Measurements from ENCODE around the gene ACKR1. TPM values are rescaled to one million over a fixed set of nuclear protein-coding genes. Genes with fewer than 3 reads are reported as not detected.

Gene ACKR1
- total RNA-seq, 4 donors from 2014 or later: 128 to 363 (median 212) TPM

DNA sequence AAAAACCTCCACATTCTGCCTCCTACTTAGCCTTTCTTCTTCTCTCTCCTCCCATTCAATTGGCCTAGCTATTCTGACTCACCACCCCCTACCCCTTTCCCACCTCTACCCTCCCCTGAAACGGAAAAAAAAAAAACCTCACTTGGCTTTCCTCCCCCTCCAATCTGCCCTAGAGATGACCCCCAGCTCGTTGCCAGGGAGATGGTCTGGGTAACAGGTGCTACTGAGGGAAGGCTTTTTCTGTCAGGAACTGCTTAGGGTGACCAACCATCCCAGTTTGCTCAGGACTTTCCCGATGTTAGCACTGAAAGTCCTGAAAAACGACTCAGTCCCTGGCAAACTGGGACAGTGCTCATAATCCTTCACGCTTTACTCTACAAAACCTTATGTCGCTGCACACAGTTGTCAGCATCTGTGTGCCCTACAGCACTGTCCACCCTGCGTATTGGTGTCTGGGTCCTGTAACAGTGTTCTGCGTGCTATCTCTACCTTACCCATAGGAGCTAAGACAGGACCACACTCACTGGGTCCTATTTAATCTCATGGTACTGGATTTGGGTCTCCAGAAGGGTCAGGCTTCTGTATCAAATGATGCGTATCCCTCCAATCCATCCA, 41.0 kb upstream of the ACKR1 start:
- Histone ChIP-seq H3K4me3 (no peak overlapping the region), H3K4me1 (peaks cover 0 to 8% (median 1%) of the 10 kb centered on the region in 4 donors), H3K27me3 (peaks cover 0 to 5% of the 10 kb centered on the region in 2 donors), H3K9me3 (no peaks in the 10 kb centered on the region), H3K27ac (no peak overlapping the region), H3K36me3 (no peaks in the 10 kb centered on the region)
- DNase-seq (ENCODE audit: low spot score in 2 of 2): no peak
- TF ChIP-seq CTCF (IDR thresholded peaks at IDR 0.05): no peak
- no peak for TF ChIP-seq POLR2A (IDR thresholded peaks at IDR 0.05)
- TF ChIP-seq EP300 (IDR thresholded peaks at IDR 0.05): no peak
- WGBS, 2 donors: 66 to 70% methylated on average over 9 of the region's 9 CpGs

GRCh38 chr1:159168043-159168442, 36.6 kb upstream of the ACKR1 start:
- H3K36me3 ChIP-seq: no peaks in the 10 kb centered on the region
- no peak overlapping the region for H3K4me3 ChIP-seq
- TF ChIP-seq CTCF (IDR thresholded peaks at IDR 0.05): no peak
- TF ChIP-seq EP300 (IDR thresholded peaks at IDR 0.05): no peak
- no peak for TF ChIP-seq POLR2A (IDR thresholded peaks at IDR 0.05)
- no peak for DNase-seq (ENCODE audit: low spot score in 2 of 2)
- H3K27me3 ChIP-seq: peaks cover 0 to 30% of the 10 kb centered on the region in 2 donors
- H3K4me1 ChIP-seq: peaks cover 0 to 24% (median 2%) of the 10 kb centered on the region in 4 donors
- peak overlapping the region in 2 of 4 donors; percentile 4 to 38 for H3K27ac ChIP-seq
- H3K9me3 ChIP-seq: no peaks in the 10 kb centered on the region
- 34 to 53% methylated on average over 4 of the region's 4 CpGs for WGBS, 2 donors

- H3K9me3 ChIP-seq: no peaks in the 10 kb centered on the region
- no peaks in the 10 kb centered on the region for H3K36me3 ChIP-seq
- WGBS, 2 donors: 48 to 50% methylated on average over 5 of the region's 5 CpGs
- DNase-seq (ENCODE audit: low spot score in 2 of 2): no peak
- H3K4me3 ChIP-seq: peak overlapping the region in 1 of 4 donors; percentile 48
- TF ChIP-seq CTCF (IDR thresholded peaks at IDR 0.05): no peak
- TF ChIP-seq EP300 (IDR thresholded peaks at IDR 0.05): no peak
- no peak for TF ChIP-seq POLR2A (IDR thresholded peaks at IDR 0.05)
- peaks cover 0 to 46% (median 6%) of the 10 kb centered on the region in 4 donors for H3K4me1 ChIP-seq
- peaks cover 0 to 36% of the 10 kb centered on the region in 2 donors for H3K27me3 ChIP-seq
- peak overlapping the region in 3 of 4 donors; percentile 68 to 86 (median 80) for H3K27ac ChIP-seq
Observed at GRCh38 chr1:159170639-159171038, 34.0 kb upstream of the ACKR1 start.

- H3K27me3 ChIP-seq: peaks cover 0 to 36% of the 10 kb centered on the region in 2 donors
- peak within 1 kb of the TSS; percentile 30 to 86 (median 74) for H3K27ac ChIP-seq
- no peaks in the 10 kb centered on the region for H3K9me3 ChIP-seq
- no peak for TF ChIP-seq CTCF (IDR thresholded peaks at IDR 0.05)
- no peak for TF ChIP-seq POLR2A (IDR thresholded peaks at IDR 0.05)
- peak in 1 of 2 donors; percentile 43 for TF ChIP-seq EP300 (IDR thresholded peaks at IDR 0.05)
- H3K36me3 ChIP-seq: no peaks in the 10 kb centered on the region
- H3K4me3 ChIP-seq: peak within 1 kb of the TSS; percentile 41 to 60 (median 52)
- WGBS, 2 donors: 4 to 20% methylated on average over 1 to 14 of the region's 29 CpGs
- DNase-seq (ENCODE audit: low spot score in 2 of 2): peak in 1 of 2 donors; percentile 13
- H3K4me1 ChIP-seq: peaks cover 0 to 46% (median 6%) of the 10 kb centered on the region in 4 donors
Observed at GRCh38 chr1:159171254-159171687, 33.4 kb upstream of the ACKR1 start, which contains the start of gene CADM3. TSS of gene CADM3 (plus strand) at chr1:159171615. CDS start at chr1:159171766, 151 bp downstream.
